ENCODE data around the gene STK32B.

STK32B gene

DNA sequence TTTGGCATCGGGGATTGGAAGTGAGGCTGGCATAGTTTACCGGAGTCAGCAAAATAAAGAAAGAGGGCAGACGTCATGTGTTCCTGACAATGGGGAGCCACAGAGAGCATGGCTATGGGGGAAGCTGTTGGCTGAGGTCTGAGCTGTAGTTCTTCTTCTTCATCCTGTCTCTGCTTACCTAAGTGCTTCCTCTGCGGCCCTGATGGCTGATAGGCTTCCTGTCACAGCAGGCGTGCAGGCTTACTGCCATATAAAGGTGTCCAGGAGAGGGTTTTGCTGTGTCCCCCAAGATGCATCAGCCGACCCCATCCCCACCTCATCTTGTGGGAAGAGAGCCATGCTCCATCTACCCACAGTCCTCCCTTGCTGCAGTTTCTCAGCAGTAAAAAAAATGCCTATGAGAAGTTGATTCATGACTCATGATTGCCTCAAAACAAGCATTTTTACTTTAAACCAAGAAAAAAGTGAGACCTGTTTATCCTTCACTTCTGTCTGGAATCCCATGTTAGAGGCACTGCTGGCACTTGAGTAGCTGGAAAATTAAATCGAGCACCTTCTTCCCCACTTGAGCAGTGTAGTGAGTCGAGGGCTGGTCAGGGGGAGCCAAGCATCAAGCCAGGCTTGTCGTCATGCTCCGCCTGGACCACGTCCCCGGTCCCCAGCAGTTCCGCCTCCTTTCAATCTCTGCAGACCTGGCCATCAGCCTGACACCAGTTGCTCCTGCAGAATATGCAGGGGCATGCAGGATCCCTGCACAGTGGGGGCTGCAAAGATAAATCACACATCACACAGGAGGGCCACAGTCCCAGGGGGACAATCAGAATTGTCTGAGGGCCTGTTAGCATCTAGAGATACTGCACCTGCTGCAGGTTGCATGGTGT lies 419.3 kb downstream of the STK32B start:
- TF ChIP-seq, protein P1, sequence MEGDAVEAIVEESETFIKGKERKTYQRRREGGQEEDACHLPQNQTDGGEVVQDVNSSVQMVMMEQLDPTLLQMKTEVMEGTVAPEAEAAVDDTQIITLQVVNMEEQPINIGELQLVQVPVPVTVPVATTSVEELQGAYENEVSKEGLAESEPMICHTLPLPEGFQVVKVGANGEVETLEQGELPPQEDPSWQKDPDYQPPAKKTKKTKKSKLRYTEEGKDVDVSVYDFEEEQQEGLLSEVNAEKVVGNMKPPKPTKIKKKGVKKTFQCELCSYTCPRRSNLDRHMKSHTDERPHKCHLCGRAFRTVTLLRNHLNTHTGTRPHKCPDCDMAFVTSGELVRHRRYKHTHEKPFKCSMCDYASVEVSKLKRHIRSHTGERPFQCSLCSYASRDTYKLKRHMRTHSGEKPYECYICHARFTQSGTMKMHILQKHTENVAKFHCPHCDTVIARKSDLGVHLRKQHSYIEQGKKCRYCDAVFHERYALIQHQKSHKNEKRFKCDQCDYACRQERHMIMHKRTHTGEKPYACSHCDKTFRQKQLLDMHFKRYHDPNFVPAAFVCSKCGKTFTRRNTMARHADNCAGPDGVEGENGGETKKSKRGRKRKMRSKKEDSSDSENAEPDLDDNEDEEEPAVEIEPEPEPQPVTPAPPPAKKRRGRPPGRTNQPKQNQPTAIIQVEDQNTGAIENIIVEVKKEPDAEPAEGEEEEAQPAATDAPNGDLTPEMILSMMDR (IDR thresholded peaks at IDR 0.05; ENCODE audit: low read depth, low read length) = no peak
- no peak overlapping the region for H3K4me3 ChIP-seq (ENCODE audit: low read depth, low read length)

DNA sequence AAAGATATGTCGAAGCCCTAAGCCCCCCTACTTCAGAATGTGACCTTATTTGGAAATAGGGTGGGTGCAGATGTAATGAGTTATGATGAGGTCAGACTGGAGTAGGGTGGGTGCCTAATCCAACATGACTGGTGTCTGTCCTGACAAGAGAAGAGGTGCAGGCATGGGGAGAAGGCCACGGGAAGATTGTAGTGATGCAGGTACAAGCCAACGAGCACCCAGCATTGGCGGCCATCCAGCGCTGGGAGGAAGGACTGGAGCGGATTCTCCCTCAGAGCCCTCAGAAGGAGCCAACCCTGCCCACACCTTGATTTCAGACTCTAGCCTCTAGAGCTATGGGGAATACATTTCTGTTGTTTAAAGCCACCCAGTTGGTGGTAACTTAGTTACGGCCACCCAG lies 419.9 kb downstream of the STK32B start:
- H3K4me3 ChIP-seq (ENCODE audit: low read depth, low read length) = no peak overlapping the region
- TF ChIP-seq, protein P1 (IDR thresholded peaks at IDR 0.05; ENCODE audit: low read depth, low read length) = no peak

DNA sequence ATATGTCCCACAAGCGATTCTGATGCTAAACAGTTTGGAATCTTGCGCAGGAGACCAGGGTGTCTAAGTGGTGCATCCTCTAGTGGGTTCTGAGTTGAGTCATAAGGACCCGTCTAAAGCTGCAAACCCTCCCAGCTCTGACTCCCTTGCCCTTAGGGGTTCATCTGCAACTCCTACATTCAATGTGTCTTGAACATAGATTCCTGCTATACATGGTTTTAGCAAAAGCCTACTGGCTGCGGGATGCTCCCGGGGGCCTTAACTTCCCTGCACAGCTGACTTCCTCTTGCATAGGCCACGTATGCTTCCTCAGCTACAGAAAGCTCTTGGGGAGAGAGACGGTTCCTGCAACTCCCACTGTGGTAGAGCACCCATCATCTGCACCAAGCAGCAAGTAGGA lies 420.4 kb downstream of the STK32B start:
- TF ChIP-seq, protein P1 (IDR thresholded peaks at IDR 0.05; ENCODE audit: low read depth, low read length) = no peak
- H3K4me3 ChIP-seq (ENCODE audit: low read depth, low read length) = no peak overlapping the region

DNA sequence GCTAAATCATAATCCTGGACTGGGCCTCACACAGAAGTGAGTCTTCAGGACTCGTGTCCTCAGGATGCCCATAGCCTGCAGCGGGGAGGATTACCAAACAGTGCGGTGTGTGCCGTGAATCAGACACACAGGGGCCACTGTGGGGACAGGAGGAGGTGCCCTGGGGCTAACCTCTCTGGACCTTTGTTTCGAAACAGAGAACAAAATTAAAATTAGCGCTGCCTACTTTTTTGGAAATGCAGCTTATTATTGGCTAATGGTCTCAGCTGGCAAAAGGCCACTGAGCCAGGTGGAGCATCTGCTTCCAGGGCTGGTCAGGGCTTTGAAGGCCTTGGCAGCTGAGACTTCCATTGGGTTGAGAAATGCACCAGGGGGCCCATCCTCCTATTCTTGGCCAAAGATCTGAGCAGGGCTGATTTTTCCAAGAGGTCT lies 420.9 kb downstream of the STK32B start:
- no peak overlapping the region for H3K4me3 ChIP-seq (ENCODE audit: low read depth, low read length)
- TF ChIP-seq, protein P1 (IDR thresholded peaks at IDR 0.05; ENCODE audit: low read depth, low read length) = no peak

DNA sequence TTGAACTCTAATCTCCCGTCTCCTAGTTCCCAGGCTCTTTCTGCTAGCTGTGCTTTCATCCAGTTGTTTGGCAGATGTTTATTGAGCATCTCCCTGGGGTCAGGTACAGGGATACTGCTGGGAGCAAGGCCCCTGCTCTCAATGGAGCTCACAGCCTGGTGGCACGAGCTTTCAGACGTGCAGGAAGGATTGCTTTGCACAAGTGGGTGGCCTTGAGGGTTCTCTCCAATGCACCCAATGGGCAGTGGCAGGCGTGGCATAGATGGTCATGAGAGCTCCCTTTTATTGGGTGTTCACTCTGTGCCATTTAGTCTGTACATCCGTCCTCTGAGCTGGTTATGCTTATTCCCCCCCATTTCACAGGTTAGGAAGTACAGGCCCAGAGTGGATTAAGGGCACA lies 421.8 kb downstream of the STK32B start:
- TF ChIP-seq, protein P1 (IDR thresholded peaks at IDR 0.05; ENCODE audit: low read depth, low read length) = no peak
- no peak overlapping the region for H3K4me3 ChIP-seq (ENCODE audit: low read depth, low read length)

DNA sequence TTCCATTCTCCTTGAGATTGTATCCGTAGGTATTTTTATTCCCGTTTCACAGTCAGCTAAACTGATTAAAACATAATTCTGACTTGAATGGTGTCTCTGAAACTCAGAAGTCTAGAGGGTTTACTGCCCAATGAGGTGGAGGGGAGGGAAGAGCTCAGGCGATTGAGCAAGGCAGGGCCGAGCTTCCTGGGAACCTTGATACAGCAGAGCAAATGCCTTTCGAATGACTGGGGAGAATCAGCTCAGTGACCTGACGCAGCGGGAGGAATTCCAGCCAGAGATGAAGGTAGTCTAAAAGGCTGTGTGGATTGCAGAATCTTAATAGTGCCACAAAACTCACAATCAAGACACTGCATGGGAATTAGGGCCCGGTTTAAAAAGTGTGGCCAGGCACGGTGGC lies 423.5 kb downstream of the STK32B start:
- TF ChIP-seq, protein P1 (IDR thresholded peaks at IDR 0.05; ENCODE audit: low read depth, low read length) = no peak
- no peak overlapping the region for H3K4me3 ChIP-seq (ENCODE audit: low read depth, low read length)

DNA sequence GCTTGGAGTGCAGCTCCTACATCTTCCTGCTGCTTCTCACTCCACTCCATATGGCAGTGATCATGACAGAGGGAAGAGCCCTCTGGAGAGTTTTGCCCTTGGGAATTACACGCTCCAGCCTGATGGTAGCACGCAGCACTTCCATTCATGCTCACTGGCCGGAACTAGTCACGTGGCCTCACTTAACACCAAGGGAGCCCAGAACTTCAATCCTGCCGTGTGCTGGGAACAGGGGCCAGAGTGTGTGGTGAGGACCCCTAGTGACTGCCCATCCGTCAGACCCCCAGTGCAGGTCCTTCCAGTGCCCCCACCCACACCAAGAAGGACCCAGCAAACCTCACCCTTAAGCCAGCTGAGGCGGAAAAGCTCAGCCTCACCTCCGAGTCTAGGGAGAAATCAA lies 426.3 kb downstream of the STK32B start:
- TF ChIP-seq, protein P1 (IDR thresholded peaks at IDR 0.05; ENCODE audit: low read depth, low read length) = no peak
- no peak overlapping the region for H3K4me3 ChIP-seq (ENCODE audit: low read depth, low read length)
